ENCODE data around the gene OR4N5. TPM values are rescaled to one million over a fixed set of nuclear protein-coding genes. Genes with fewer than 3 reads are reported as not detected.

The OR4N5 gene
- total and polyA plus RNA-seq, 2 experiments from 2014 or later: not detected

- TF ChIP-seq, protein P1, sequence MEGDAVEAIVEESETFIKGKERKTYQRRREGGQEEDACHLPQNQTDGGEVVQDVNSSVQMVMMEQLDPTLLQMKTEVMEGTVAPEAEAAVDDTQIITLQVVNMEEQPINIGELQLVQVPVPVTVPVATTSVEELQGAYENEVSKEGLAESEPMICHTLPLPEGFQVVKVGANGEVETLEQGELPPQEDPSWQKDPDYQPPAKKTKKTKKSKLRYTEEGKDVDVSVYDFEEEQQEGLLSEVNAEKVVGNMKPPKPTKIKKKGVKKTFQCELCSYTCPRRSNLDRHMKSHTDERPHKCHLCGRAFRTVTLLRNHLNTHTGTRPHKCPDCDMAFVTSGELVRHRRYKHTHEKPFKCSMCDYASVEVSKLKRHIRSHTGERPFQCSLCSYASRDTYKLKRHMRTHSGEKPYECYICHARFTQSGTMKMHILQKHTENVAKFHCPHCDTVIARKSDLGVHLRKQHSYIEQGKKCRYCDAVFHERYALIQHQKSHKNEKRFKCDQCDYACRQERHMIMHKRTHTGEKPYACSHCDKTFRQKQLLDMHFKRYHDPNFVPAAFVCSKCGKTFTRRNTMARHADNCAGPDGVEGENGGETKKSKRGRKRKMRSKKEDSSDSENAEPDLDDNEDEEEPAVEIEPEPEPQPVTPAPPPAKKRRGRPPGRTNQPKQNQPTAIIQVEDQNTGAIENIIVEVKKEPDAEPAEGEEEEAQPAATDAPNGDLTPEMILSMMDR (conservative IDR thresholded peaks at IDR 0.05; ENCODE audit: low read depth in 2 of 2): no peak
- TF ChIP-seq EZH2phosphoT487 (IDR thresholded peaks at IDR 0.05; ENCODE audit: unreplicated experiment): no peak
- no peak for TF ChIP-seq CREB1 (CRISPR knock-in tag; IDR thresholded peaks at IDR 0.05; ENCODE audit: low read depth)
- TF ChIP-seq, protein P2, sequence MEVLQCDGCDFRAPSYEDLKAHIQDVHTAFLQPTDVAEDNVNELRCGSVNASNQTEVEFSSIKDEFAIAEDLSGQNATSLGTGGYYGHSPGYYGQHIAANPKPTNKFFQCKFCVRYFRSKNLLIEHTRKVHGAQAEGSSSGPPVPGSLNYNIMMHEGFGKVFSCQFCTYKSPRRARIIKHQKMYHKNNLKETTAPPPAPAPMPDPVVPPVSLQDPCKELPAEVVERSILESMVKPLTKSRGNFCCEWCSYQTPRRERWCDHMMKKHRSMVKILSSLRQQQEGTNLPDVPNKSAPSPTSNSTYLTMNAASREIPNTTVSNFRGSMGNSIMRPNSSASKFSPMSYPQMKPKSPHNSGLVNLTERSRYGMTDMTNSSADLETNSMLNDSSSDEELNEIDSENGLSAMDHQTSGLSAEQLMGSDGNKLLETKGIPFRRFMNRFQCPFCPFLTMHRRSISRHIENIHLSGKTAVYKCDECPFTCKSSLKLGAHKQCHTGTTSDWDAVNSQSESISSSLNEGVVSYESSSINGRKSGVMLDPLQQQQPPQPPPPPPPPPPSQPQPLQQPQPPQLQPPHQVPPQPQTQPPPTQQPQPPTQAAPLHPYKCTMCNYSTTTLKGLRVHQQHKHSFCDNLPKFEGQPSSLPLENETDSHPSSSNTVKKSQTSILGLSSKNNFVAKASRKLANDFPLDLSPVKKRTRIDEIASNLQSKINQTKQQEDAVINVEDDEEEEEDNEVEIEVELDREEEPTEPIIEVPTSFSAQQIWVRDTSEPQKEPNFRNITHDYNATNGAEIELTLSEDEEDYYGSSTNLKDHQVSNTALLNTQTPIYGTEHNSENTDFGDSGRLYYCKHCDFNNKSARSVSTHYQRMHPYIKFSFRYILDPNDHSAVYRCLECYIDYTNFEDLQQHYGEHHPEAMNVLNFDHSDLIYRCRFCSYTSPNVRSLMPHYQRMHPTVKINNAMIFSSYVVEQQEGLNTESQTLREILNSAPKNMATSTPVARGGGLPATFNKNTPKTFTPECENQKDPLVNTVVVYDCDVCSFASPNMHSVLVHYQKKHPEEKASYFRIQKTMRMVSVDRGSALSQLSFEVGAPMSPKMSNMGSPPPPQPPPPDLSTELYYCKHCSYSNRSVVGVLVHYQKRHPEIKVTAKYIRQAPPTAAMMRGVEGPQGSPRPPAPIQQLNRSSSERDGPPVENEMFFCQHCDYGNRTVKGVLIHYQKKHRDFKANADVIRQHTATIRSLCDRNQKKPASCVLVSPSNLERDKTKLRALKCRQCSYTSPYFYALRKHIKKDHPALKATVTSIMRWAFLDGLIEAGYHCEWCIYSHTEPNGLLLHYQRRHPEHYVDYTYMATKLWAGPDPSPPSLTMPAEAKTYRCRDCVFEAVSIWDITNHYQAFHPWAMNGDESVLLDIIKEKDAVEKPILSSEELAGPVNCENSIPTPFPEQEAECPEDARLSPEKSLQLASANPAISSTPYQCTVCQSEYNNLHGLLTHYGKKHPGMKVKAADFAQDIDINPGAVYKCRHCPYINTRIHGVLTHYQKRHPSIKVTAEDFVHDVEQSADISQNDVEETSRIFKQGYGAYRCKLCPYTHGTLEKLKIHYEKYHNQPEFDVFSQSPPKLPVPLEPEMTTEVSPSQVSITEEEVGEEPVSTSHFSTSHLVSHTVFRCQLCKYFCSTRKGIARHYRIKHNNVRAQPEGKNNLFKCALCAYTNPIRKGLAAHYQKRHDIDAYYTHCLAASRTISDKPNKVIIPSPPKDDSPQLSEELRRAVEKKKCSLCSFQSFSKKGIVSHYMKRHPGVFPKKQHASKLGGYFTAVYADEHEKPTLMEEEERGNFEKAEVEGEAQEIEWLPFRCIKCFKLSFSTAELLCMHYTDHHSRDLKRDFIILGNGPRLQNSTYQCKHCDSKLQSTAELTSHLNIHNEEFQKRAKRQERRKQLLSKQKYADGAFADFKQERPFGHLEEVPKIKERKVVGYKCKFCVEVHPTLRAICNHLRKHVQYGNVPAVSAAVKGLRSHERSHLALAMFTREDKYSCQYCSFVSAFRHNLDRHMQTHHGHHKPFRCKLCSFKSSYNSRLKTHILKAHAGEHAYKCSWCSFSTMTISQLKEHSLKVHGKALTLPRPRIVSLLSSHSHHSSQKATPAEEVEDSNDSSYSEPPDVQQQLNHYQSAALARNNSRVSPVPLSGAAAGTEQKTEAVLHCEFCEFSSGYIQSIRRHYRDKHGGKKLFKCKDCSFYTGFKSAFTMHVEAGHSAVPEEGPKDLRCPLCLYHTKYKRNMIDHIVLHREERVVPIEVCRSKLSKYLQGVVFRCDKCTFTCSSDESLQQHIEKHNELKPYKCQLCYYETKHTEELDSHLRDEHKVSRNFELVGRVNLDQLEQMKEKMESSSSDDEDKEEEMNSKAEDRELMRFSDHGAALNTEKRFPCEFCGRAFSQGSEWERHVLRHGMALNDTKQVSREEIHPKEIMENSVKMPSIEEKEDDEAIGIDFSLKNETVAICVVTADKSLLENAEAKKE (CRISPR knock-in tag; IDR thresholded peaks at IDR 0.05): no peak
- TF ChIP-seq STAT1 (IDR thresholded peaks at IDR 0.05; ENCODE audit: unreplicated experiment): no peak
Measured at GRCh38 chr14:20176330-20176729, 37.7 kb downstream of the OR4N5 start (continued).

DNA sequence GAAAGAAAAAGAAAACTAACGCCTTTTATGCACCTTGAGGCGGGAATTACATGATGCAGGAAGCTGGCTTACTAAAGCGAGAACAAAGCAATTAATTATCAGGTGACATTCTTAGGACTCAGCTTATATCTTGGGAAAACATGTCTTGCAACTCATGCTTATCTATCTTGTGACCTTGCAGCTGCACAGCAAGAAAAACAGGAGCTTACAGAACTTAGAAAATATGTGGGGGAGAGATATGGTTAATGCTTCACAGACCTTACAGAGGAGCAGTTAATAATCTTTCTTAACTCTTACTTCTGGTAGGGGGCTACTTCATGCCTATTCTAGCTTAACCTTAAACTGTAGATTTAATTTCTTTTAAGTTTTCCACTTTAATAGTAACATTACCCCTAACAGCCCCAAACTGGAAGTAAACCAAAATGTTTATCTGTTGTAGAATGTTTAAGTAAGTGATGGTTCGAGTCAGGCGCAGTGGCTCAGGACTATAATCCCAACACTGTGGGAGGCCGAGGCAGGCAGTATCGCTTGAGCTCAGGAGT, 38.9 kb downstream of the OR4N5 start:
- Mint-ChIP-seq H3K27me3 (ENCODE audit: insufficient read depth, low read depth, poor library complexity) (peaks cover 9% of the 10 kb centered on the region), H3K4me1 (no peaks in the 10 kb centered on the region), H3K4me3 (no peak overlapping the region), H3K27ac (no peak overlapping the region), H3K9me3 (peaks cover 95% of the 10 kb centered on the region), H3K36me3 (ENCODE audit: low read depth) (peaks cover 24% of the 10 kb centered on the region)
- no peak overlapping the region for H2AFZ ChIP-seq
- no peaks in the 10 kb centered on the region for H3K27me3 ChIP-seq (ENCODE audit: insufficient read depth)
- no peaks in the 10 kb centered on the region for H3K36me3 ChIP-seq (ENCODE audit: insufficient read depth)
- no peaks in the 10 kb centered on the region for H4K20me1 ChIP-seq (replicated peaks; ENCODE audit: insufficient read depth)
- H3K4me1 ChIP-seq (ENCODE audit: insufficient read depth): no peaks in the 10 kb centered on the region
- no peak overlapping the region for H3K4me2 ChIP-seq
- no peak for ATAC-seq
- H3K79me2 ChIP-seq (replicated peaks; ENCODE audit: insufficient read depth): no peaks in the 10 kb centered on the region
- no peak for DNase-seq (ENCODE audit: low spot score)
- no peak overlapping the region for H3K27ac ChIP-seq (ENCODE audit: low read depth)
- H3K4me3 ChIP-seq: no peak overlapping the region
- H3K9me2 ChIP-seq (ENCODE audit: insufficient read depth): no peaks in the 10 kb centered on the region
- no peaks in the 10 kb centered on the region for H3F3A ChIP-seq (replicated peaks; ENCODE audit: low read depth)
- TF ChIP-seq JUNB (IDR thresholded peaks at IDR 0.05; ENCODE audit: unreplicated experiment): no peak
- no peak for TF ChIP-seq POLR2AphosphoS5 (IDR thresholded peaks at IDR 0.05; ENCODE audit: low read depth)
- no peak for TF ChIP-seq CREB1 (CRISPR knock-in tag; IDR thresholded peaks at IDR 0.05; ENCODE audit: low read depth)
- no peak for TF ChIP-seq ZNF331 (CRISPR knock-in tag; IDR thresholded peaks at IDR 0.05; ENCODE audit: low read depth)
- TF ChIP-seq, protein P3, sequence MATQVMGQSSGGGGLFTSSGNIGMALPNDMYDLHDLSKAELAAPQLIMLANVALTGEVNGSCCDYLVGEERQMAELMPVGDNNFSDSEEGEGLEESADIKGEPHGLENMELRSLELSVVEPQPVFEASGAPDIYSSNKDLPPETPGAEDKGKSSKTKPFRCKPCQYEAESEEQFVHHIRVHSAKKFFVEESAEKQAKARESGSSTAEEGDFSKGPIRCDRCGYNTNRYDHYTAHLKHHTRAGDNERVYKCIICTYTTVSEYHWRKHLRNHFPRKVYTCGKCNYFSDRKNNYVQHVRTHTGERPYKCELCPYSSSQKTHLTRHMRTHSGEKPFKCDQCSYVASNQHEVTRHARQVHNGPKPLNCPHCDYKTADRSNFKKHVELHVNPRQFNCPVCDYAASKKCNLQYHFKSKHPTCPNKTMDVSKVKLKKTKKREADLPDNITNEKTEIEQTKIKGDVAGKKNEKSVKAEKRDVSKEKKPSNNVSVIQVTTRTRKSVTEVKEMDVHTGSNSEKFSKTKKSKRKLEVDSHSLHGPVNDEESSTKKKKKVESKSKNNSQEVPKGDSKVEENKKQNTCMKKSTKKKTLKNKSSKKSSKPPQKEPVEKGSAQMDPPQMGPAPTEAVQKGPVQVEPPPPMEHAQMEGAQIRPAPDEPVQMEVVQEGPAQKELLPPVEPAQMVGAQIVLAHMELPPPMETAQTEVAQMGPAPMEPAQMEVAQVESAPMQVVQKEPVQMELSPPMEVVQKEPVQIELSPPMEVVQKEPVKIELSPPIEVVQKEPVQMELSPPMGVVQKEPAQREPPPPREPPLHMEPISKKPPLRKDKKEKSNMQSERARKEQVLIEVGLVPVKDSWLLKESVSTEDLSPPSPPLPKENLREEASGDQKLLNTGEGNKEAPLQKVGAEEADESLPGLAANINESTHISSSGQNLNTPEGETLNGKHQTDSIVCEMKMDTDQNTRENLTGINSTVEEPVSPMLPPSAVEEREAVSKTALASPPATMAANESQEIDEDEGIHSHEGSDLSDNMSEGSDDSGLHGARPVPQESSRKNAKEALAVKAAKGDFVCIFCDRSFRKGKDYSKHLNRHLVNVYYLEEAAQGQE (IDR thresholded peaks at IDR 0.05; ENCODE audit: unreplicated experiment): no peak
- no peak for TF ChIP-seq EZH2 (IDR thresholded peaks at IDR 0.05; ENCODE audit: low read depth, unreplicated experiment)
- TF ChIP-seq NANOG (IDR thresholded peaks at IDR 0.05; ENCODE audit: borderline replicate concordance): no peak
- TF ChIP-seq ZNF114 (CRISPR knock-in tag; IDR thresholded peaks at IDR 0.05): no peak
- TF ChIP-seq STAT1 (IDR thresholded peaks at IDR 0.05; ENCODE audit: unreplicated experiment): no peak
- TF ChIP-seq ETS1 (IDR thresholded peaks at IDR 0.05): no peak
- no peak for TF ChIP-seq EZH2phosphoT487 (IDR thresholded peaks at IDR 0.05; ENCODE audit: unreplicated experiment)

Data from GM23338 (cell line).